H1 (cell line): ENCODE measurements around the gene NDUFS3. TPM values are rescaled to one million over a fixed set of nuclear protein-coding genes. Genes with fewer than 3 reads are reported as not detected.

Source experiments
- CTCF ChIA-PET: fragments of 300-600 bp; sonication (Branson Sonifier 250); formaldehyde crosslinking; loops from one replicate; lab custom pipeline; 2021; ENCODE audit not compliant: partially characterized antibody; lab: Charles Lee
- POLR2A ChIA-PET: fragments of 300-600 bp; sonication (Branson Sonifier 250); formaldehyde crosslinking; loops from one replicate; lab custom pipeline; 2021; ENCODE audit warnings: inconsistent platforms; ENCODE audit not compliant: partially characterized antibody; lab: Charles Lee
- DNase-seq, 2 experiments: peaks; one replicate each; pipeline versions ENCODE4 v3.0.0 to v3.0.0-alpha.2; 2010 to 2022; ENCODE audit warnings: low spot score in 2 of 2, low read depth in 1 of 2, mixed read lengths in 1 of 2
- FAIRE-seq: peaks from 2 replicates; lab custom pipeline; 2011; peaks lifted over from hg19 to GRCh38; lab: Jason Lieb, UNC
- H2AFZ ChIP-seq: 2 replicates; pipeline ENCODE4 v1.8.1; 2012; ENCODE audit warnings: low read length, inconsistent platforms
- H2AK5ac ChIP-seq: 2 replicates; pipeline ENCODE4 v1.6.1; 2013; ENCODE audit warnings: low read depth, low read length
- H2BK120ac ChIP-seq: replicated peaks from 2 replicates; pipeline ENCODE3; 2013; ENCODE audit warnings: low read depth, low read length, inconsistent platforms
- H2BK12ac ChIP-seq: 2 replicates; pipeline ENCODE4 v1.6.1; 2013; ENCODE audit warnings: low read depth, low read length
- H2BK15ac ChIP-seq: 2 replicates; pipeline ENCODE4 v1.6.1; 2013; ENCODE audit warnings: low read length
- H2BK20ac ChIP-seq: 2 replicates; pipeline ENCODE4 v1.6.1; 2013; ENCODE audit warnings: low read length
- H2BK5ac ChIP-seq: 2 replicates; pipeline ENCODE4 v1.6.1; 2013; ENCODE audit warnings: low read depth, low read length
- H3K14ac ChIP-seq: 2 replicates; pipeline ENCODE4 v1.6.1; 2013; ENCODE audit warnings: inconsistent platforms; ENCODE audit not compliant: insufficient read length
- H3K18ac ChIP-seq: 2 replicates; pipeline ENCODE4 v1.6.1; 2013; ENCODE audit warnings: low read length; ENCODE audit errors: extremely low read depth
- H3K23ac ChIP-seq: 2 replicates; pipeline ENCODE4 v1.6.1; 2013; ENCODE audit warnings: inconsistent platforms; ENCODE audit not compliant: insufficient read length
- H3K23me2 ChIP-seq: 2 replicates; pipeline ENCODE4 v1.6.1; 2013; ENCODE audit warnings: low read depth, low read length
- H3K27ac ChIP-seq: 2 replicates; pipeline ENCODE4 v1.6.1; 2011; ENCODE audit warnings: low read depth, low read length, inconsistent platforms
- H3K27me3 ChIP-seq, 4 experiments: replicated peaks in 1 of 4; 1 replicate in 1 of 4; 2 replicates in 3 of 4; pipeline versions ENCODE4 v1.6.1 to v1.8.1; 2011 to 2013; ENCODE audit warnings: low read length in 3 of 4, mild to moderate bottlenecking in 3 of 4, inconsistent platforms in 2 of 4, mixed read lengths in 2 of 4, moderate library complexity in 1 of 4; ENCODE audit not compliant: control insufficient read depth in 3 of 4, insufficient read depth in 3 of 4; ENCODE audit errors: extremely low read depth in 1 of 4
- H3K36me3 ChIP-seq, 4 experiments: 2 replicates each; pipeline versions ENCODE4 v1.6.1 to v1.8.1; 2011 to 2013; ENCODE audit warnings: mild to moderate bottlenecking in 4 of 4, low read length in 3 of 4, moderate library complexity in 2 of 4, control low read depth in 1 of 4, inconsistent platforms in 1 of 4; ENCODE audit not compliant: insufficient read depth in 4 of 4, control insufficient read depth in 2 of 4
- H3K4ac ChIP-seq: replicated peaks from 2 replicates; pipeline ENCODE3; 2013; ENCODE audit warnings: low read length, low read depth, mixed read lengths, inconsistent platforms; ENCODE audit not compliant: insufficient read length
- H3K4me1 ChIP-seq, 4 experiments: replicated peaks in 1 of 4; 1 replicate in 1 of 4; 2 replicates in 3 of 4; pipeline versions ENCODE4 v1.6.1 to v1.8.1; 2011 to 2013; ENCODE audit warnings: low read length in 3 of 4, inconsistent platforms in 2 of 4, mixed read lengths in 1 of 4; ENCODE audit not compliant: insufficient read depth in 4 of 4, control insufficient read depth in 3 of 4
- H3K4me2 ChIP-seq, 2 experiments: 2 replicates each; pipeline versions ENCODE4 v1.6.1 to v1.8.1; 2011 to 2013; ENCODE audit warnings: low read depth in 2 of 2, low read length in 2 of 2, control low read depth in 1 of 2, inconsistent platforms in 1 of 2, mild to moderate bottlenecking in 1 of 2; ENCODE audit not compliant: insufficient read depth in 1 of 2
- H3K4me3 ChIP-seq, 4 experiments: fragments of 200-600, 300-600 bp in 1 of 4; sonication (generic), shearing (Covaris generic), sonication (Bioruptor Twin) in 1 of 4; 2 replicates each; pipeline versions ENCODE4 v1.5.1 to v1.8.1; 2011 to 2016; ENCODE audit warnings: low read length in 4 of 4, low read depth in 3 of 4, control low read depth in 2 of 4, inconsistent platforms in 2 of 4, mild to moderate bottlenecking in 2 of 4, mixed read lengths in 1 of 4, moderate library complexity in 1 of 4; ENCODE audit not compliant: insufficient read depth in 2 of 4; ENCODE audit errors: extremely low read depth in 1 of 4
- H3K56ac ChIP-seq: replicated peaks from 2 replicates; pipeline ENCODE3; 2013; ENCODE audit warnings: low read depth, mild to moderate bottlenecking, mixed read lengths, low read length, inconsistent platforms; ENCODE audit not compliant: insufficient read length
- H3K79me1 ChIP-seq: 2 replicates; pipeline ENCODE4 v1.6.1; 2013; ENCODE audit warnings: low read depth, low read length, control low read depth
- H3K79me2 ChIP-seq, 2 experiments: 2 replicates each; pipeline versions ENCODE4 v1.6.1 to v1.8.1; 2012 to 2013; ENCODE audit warnings: low read length in 2 of 2, mild to moderate bottlenecking in 2 of 2, inconsistent platforms in 1 of 2; ENCODE audit not compliant: insufficient read depth in 2 of 2, control insufficient read depth in 1 of 2
- H3K9ac ChIP-seq, 4 experiments: replicated peaks in 1 of 4; 1 replicate in 1 of 4; 2 replicates in 3 of 4; pipeline versions ENCODE4 v1.6.1 to v1.8.1; 2011 to 2013; ENCODE audit warnings: low read depth in 3 of 4, low read length in 3 of 4, control low read depth in 2 of 4, mild to moderate bottlenecking in 2 of 4, moderate library complexity in 2 of 4, inconsistent platforms in 1 of 4; ENCODE audit errors: extremely low read depth in 1 of 4
- H3K9me3 ChIP-seq, 2 experiments: 2 replicates each; pipeline versions ENCODE4 v1.6.1 to v1.8.1; 2012 to 2013; ENCODE audit warnings: mild to moderate bottlenecking in 2 of 2, moderate library complexity in 2 of 2, control low read depth in 1 of 2, inconsistent platforms in 1 of 2, low read depth in 1 of 2, low read length in 1 of 2, mixed read lengths in 1 of 2; ENCODE audit not compliant: insufficient read depth in 2 of 2
- H4K20me1 ChIP-seq, 2 experiments: replicated peaks in 1 of 2; 2 replicates each; pipeline versions ENCODE3 to v1.8.1; 2011 to 2013; ENCODE audit warnings: inconsistent platforms in 2 of 2, low read length in 2 of 2, mild to moderate bottlenecking in 1 of 2; ENCODE audit not compliant: insufficient read depth in 2 of 2, control insufficient read depth in 1 of 2
- H4K5ac ChIP-seq: 2 replicates; pipeline ENCODE4 v1.6.1; 2013; ENCODE audit warnings: low read length, low read depth, mixed read lengths, inconsistent platforms; ENCODE audit not compliant: insufficient read length
- H4K8ac ChIP-seq: 2 replicates; pipeline ENCODE4 v1.8.0; 2013; ENCODE audit warnings: mild to moderate bottlenecking, moderate library complexity, low read length, inconsistent platforms; ENCODE audit not compliant: insufficient read depth; ENCODE audit errors: extremely low read depth
- H4K91ac ChIP-seq: replicated peaks from 2 replicates; pipeline ENCODE3; 2013; ENCODE audit warnings: low read length, mixed read lengths, inconsistent platforms; ENCODE audit not compliant: insufficient read length
- ASH2L ChIP-seq: fragments of 200-600, 300-600 bp; sonication (generic); IDR thresholded peaks from one replicate; pipeline ENCODE4 v1.7.1; 2017; ENCODE audit warnings: low read length
- BACH1 ChIP-seq: IDR thresholded peaks from 2 replicates; pipeline ENCODE4 v1.6.1; 2012; ENCODE audit warnings: low read length, improper control_type of control experiment
- BRCA1 ChIP-seq: IDR thresholded peaks from 2 replicates; pipeline ENCODE4 v1.6.1; 2012; ENCODE audit warnings: low read depth, low read length, improper control_type of control experiment
- CHD1 ChIP-seq: IDR thresholded peaks from 2 replicates; pipeline ENCODE4 v1.6.1; 2012; ENCODE audit warnings: low read depth, low read length, improper control_type of control experiment
- EP300 ChIP-seq, 2 experiments: IDR thresholded peaks; 1 replicate in 1 of 2; 2 replicates in 1 of 2; pipeline ENCODE4 v1.6.1; 2011 to 2012; ENCODE audit warnings: low read depth in 2 of 2, low read length in 2 of 2, mild to moderate bottlenecking in 2 of 2, borderline replicate concordance in 1 of 2, inconsistent platforms in 1 of 2, moderate library complexity in 1 of 2
- KDM5A ChIP-seq: fragments of 200-600 bp; IDR thresholded peaks from 2 replicates; pipeline ENCODE4 v1.7.1; 2012; ENCODE audit warnings: mild to moderate bottlenecking, low read length, inconsistent platforms, mixed read lengths
- POLR2A ChIP-seq, 2 experiments: IDR thresholded peaks; 1 replicate in 1 of 2; 2 replicates in 1 of 2; pipeline ENCODE4 v1.6.1; 2011; ENCODE audit warnings: low read depth in 2 of 2, low read length in 2 of 2, mild to moderate bottlenecking in 2 of 2; ENCODE audit errors: control extremely low read depth in 1 of 2
- SP1 ChIP-seq: IDR thresholded peaks from 2 replicates; pipeline ENCODE4 v1.6.1; 2011; ENCODE audit warnings: low read depth, low read length
- TEAD4 ChIP-seq: IDR thresholded peaks from 2 replicates; pipeline ENCODE4 v1.6.1; 2012; ENCODE audit warnings: low read depth, low read length, inconsistent platforms, mixed read lengths
- WGBS, 2 experiments: shearing (Covaris generic) in 1 of 2; methylation state at CpG; one replicate each; pipeline versions ENCODE4 v1.1.6 to v1.1.7; 2013 to 2015; ENCODE audit warnings: low lambda C conversion rate in 2 of 2, mixed read lengths in 2 of 2, inconsistent platforms in 1 of 2, low coverage in 1 of 2, missing lambda C conversion rate in 1 of 2; ENCODE audit not compliant: insufficient replicate concordance in 2 of 2, insufficient coverage in 1 of 2, insufficient read length in 1 of 2; ENCODE audit errors: extremely low coverage in 1 of 2, missing lambda C conversion rate in 1 of 2; 5-methylcytosine and 5-hydroxymethylcytosine counted together
- polyA plus RNA-seq, 7 experiments: library from polyadenylated mRNA; depleted of rRNA in 3 of 7; stranded (reverse) in 5 of 7; unstranded in 2 of 7; fragments of >200 nt in 5 of 7; fragments of 200-250 nt in 2 of 7; gene quantifications; 1 replicate in 5 of 7; 2 replicates in 1 of 7; 4 replicates in 1 of 7; pipeline versions ENCODE4 v1.2.1 to v1.2.3, GENCODE V29; 2011 to 2013; ENCODE audit warnings: missing spikeins in 2 of 7, mixed read lengths in 2 of 7
- total RNA-seq: library from RNA; stranded (reverse); fragmentation: NEBNext Ultra II Directional; extraction: Animal tissue kit (Norgen Biotek cat#: 25700); gene quantifications from 2 replicates; pipeline ENCODE4 v1.2.1, GENCODE V29; 2021
- TF ChIP-seq, protein P1 (sequence below): IDR thresholded peaks from 2 replicates; pipeline ENCODE4 v1.6.1; 2011; ENCODE audit warnings: low read depth, mild to moderate bottlenecking, low read length; ENCODE audit not compliant: insufficient read depth
- TF ChIP-seq, protein P2 (sequence below), 3 experiments: IDR thresholded peaks; 1 replicate in 2 of 3; 2 replicates in 1 of 3; pipeline versions ENCODE4 v1.5.1 to v1.6.1; 2011; ENCODE audit warnings: low read length in 3 of 3, mild to moderate bottlenecking in 3 of 3, inconsistent platforms in 2 of 3, low read depth in 1 of 3, moderate library complexity in 1 of 3; ENCODE audit not compliant: insufficient read depth in 1 of 3; ENCODE audit errors: control extremely low read depth in 1 of 3

The NDUFS3 gene
- total and polyA plus RNA-seq, 2 of the 8 experiments (the other 6 are each of a cell fraction or from before 2014, with no cell fraction given), result 135 to 241 TPM

DNA sequence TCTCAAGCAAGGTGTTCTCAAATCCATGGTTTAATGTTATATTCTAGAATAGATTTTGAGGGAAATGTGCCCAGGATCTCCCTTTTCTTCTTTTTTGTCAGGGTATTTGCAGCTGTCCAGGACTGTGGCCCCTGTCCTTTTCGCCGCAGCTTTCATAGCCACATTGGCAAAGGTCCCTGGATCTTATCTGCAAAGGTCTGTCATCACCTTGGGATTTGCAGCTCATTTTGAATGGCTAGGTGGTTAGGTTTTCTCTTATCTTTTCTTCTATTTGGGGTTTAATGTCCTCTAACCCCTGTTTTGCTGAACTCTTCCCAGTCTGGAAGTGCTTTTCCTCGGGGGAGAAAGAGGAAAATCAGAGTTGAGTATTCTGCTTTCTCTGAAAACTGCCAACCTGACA lies 27.0 kb downstream of the NDUFS3 start:
- H3K56ac ChIP-seq, result no peak overlapping the region
- no peak overlapping the region for H4K91ac ChIP-seq
- H4K8ac ChIP-seq, result no peak overlapping the region
- no peak overlapping the region for H2BK12ac ChIP-seq
- H3K18ac ChIP-seq, result no peak overlapping the region
- H2AFZ ChIP-seq, result no peak overlapping the region
- H2BK20ac ChIP-seq, result no peak overlapping the region
- no peaks in the 10 kb centered on the region for H3K27me3 ChIP-seq
- no peak overlapping the region for H3K23ac ChIP-seq
- no peaks in the 10 kb centered on the region for H3K23me2 ChIP-seq
- no peaks in the 10 kb centered on the region for H3K79me1 ChIP-seq
- no peak overlapping the region for H2BK5ac ChIP-seq
- H3K4me3 ChIP-seq, result no peak overlapping the region
- WGBS, 2 experiments, result 96% methylated on average over 3 of the region's 3 CpGs; no CpG with 5 or more reads in 1 of the 2 experiments
- H4K20me1 ChIP-seq, result no peaks in the 10 kb centered on the region
- no peak overlapping the region for H4K5ac ChIP-seq
- CTCF ChIA-PET, result interaction anchor here (0.9 to 3.7 kb wide), 3 partner anchors 10 to 21 kb away, joined by 3 to 17 read pairs (median 6); no protein-coding TSS in a partner anchor
- no peaks in the 10 kb centered on the region for H3K9me3 ChIP-seq
- no peak overlapping the region for H3K4me2 ChIP-seq
- no peak overlapping the region for H2BK15ac ChIP-seq
- no peaks in the 10 kb centered on the region for H3K36me3 ChIP-seq
- no peak overlapping the region for H3K14ac ChIP-seq
- H3K4ac ChIP-seq, result no peak overlapping the region
- H3K4me1 ChIP-seq, result no peaks in the 10 kb centered on the region; a peak in 1 of 7 replicates
- no peak overlapping the region for H2AK5ac ChIP-seq
- no peak overlapping the region for H3K9ac ChIP-seq
- FAIRE-seq (no peak), DNase-seq (no peak)
- no peaks in the 10 kb centered on the region for H3K79me2 ChIP-seq
- POLR2A ChIA-PET, result interaction anchor here (1.2 to 2.9 kb wide), 4 partner anchors 9 to 22 kb away, joined by 3 to 14 read pairs (median 4); partner anchors contain the start of gene C1QTNF4
- H2BK120ac ChIP-seq, result no peak overlapping the region
- no peak overlapping the region for H3K27ac ChIP-seq
- TF ChIP-seq BRCA1 (no peak), SP1 (no peak), POLR2A (IDR thresholded peaks at IDR 0.05; ENCODE audit: control extremely low read depth in 1 of 2, low read depth in 2 of 2, low read length in 2 of 2) (no peak), CHD1 (no peak), BACH1 (no peak), KDM5A (no peak), ASH2L (no peak), EP300 (IDR thresholded peaks at IDR 0.05; ENCODE audit: borderline replicate concordance in 1 of 2, low read depth in 2 of 2, low read length in 2 of 2) (no peak), TEAD4 (no peak)
- TF ChIP-seq, protein P1, sequence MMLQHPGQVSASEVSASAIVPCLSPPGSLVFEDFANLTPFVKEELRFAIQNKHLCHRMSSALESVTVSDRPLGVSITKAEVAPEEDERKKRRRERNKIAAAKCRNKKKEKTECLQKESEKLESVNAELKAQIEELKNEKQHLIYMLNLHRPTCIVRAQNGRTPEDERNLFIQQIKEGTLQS, result no peak
- TF ChIP-seq, protein P2, sequence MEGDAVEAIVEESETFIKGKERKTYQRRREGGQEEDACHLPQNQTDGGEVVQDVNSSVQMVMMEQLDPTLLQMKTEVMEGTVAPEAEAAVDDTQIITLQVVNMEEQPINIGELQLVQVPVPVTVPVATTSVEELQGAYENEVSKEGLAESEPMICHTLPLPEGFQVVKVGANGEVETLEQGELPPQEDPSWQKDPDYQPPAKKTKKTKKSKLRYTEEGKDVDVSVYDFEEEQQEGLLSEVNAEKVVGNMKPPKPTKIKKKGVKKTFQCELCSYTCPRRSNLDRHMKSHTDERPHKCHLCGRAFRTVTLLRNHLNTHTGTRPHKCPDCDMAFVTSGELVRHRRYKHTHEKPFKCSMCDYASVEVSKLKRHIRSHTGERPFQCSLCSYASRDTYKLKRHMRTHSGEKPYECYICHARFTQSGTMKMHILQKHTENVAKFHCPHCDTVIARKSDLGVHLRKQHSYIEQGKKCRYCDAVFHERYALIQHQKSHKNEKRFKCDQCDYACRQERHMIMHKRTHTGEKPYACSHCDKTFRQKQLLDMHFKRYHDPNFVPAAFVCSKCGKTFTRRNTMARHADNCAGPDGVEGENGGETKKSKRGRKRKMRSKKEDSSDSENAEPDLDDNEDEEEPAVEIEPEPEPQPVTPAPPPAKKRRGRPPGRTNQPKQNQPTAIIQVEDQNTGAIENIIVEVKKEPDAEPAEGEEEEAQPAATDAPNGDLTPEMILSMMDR (IDR thresholded peaks at IDR 0.05; ENCODE audit: control extremely low read depth in 1 of 3, insufficient read depth in 1 of 3, low read depth in 1 of 3, low read length in 3 of 3), result no peak
